ENCODE results near the gene PCSK4. TPM values are rescaled to one million over a fixed set of nuclear protein-coding genes. Genes with fewer than 3 reads are reported as not detected.

PCSK4 gene
- total and polyA plus RNA-seq, 2 of the 13 experiments (the other 11 are each of a cell fraction or from before 2014, with no cell fraction given): 2.0 to 2.7 TPM

GRCh38 chr19:1496714-1497577 lies 6.8 kb upstream of the PCSK4 start:
- no peaks in the 10 kb centered on the region for H3K27me3 ChIP-seq (ENCODE audit: control insufficient read depth in 1 of 2, insufficient read depth in 2 of 2, low read length in 2 of 2)
- in situ Hi-C loops (cut with HindIII; ENCODE audit: extremely low pct_ligation_motif_present, low pct_unique_long_range_greater_than_20kb): no loop called here
- peaks cover 59% of the 10 kb centered on the region for H3K4me1 ChIP-seq (ENCODE audit: insufficient read depth, low read length)
- FAIRE-seq: no peak
- 91% methylated on average over 16 of the region's 39 CpGs for WGBS (ENCODE audit: low lambda C conversion rate)
- H3K9me3 ChIP-seq (ENCODE audit: low read length): no peaks in the 10 kb centered on the region
- POLR2A ChIA-PET: no interaction called here
- DNase-seq (ENCODE audit: low spot score): no peak
- peaks cover under 1% of the 10 kb centered on the region for H3K79me2 ChIP-seq (ENCODE audit: insufficient read depth, low read length)
- H3K27ac ChIP-seq (ENCODE audit: extremely low read length, insufficient read depth, low read length): no peak overlapping the region
- no peak overlapping the region for H3K4me2 ChIP-seq (ENCODE audit: low read depth, low read length)
- no peak overlapping the region for H2AFZ ChIP-seq (ENCODE audit: low read length)
- CTCF ChIA-PET (ENCODE audit: low intra/inter-chr PET ratio, low total read pairs): no interaction called here
- H3K4me3 ChIP-seq (replicated peaks in 1 of 3; ENCODE audit: insufficient read depth in 1 of 3, low read depth in 2 of 3, low read length in 3 of 3): no peak overlapping the region
- no TSS peak for BruUV-seq (replicated peaks)
- no peak for ATAC-seq
- H4K20me1 ChIP-seq (ENCODE audit: insufficient read depth, low read length): no peaks in the 10 kb centered on the region
- H3K36me3 ChIP-seq (replicated peaks in 1 of 2; ENCODE audit: control insufficient read depth in 1 of 2, insufficient read depth in 2 of 2, low read length in 2 of 2): no peaks in the 10 kb centered on the region
- intact Hi-C loops (cut with micrococcal nuclease; ENCODE audit: unreplicated experiment): no loop called here
- H3K9ac ChIP-seq (ENCODE audit: insufficient read depth, low read depth, low read length): no peak overlapping the region
- no peak for TF ChIP-seq ZNF83 (CRISPR knock-in tag; IDR thresholded peaks at IDR 0.05; ENCODE audit: borderline replicate concordance)
- TF ChIP-seq, protein P1, sequence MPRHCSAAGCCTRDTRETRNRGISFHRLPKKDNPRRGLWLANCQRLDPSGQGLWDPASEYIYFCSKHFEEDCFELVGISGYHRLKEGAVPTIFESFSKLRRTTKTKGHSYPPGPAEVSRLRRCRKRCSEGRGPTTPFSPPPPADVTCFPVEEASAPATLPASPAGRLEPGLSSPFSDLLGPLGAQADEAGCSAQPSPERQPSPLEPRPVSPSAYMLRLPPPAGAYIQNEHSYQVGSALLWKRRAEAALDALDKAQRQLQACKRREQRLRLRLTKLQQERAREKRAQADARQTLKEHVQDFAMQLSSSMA (CRISPR knock-in tag; IDR thresholded peaks at IDR 0.05): no peak
- TF ChIP-seq, protein P2, sequence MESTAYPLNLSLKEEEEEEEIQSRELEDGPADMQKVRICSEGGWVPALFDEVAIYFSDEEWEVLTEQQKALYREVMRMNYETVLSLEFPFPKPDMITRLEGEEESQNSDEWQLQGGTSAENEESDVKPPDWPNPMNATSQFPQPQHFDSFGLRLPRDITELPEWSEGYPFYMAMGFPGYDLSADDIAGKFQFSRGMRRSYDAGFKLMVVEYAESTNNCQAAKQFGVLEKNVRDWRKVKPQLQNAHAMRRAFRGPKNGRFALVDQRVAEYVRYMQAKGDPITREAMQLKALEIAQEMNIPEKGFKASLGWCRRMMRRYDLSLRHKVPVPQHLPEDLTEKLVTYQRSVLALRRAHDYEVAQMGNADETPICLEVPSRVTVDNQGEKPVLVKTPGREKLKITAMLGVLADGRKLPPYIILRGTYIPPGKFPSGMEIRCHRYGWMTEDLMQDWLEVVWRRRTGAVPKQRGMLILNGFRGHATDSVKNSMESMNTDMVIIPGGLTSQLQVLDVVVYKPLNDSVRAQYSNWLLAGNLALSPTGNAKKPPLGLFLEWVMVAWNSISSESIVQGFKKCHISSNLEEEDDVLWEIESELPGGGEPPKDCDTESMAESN (CRISPR knock-in tag; conservative IDR thresholded peaks at IDR 0.05): no peak
- TF ChIP-seq, protein P3, sequence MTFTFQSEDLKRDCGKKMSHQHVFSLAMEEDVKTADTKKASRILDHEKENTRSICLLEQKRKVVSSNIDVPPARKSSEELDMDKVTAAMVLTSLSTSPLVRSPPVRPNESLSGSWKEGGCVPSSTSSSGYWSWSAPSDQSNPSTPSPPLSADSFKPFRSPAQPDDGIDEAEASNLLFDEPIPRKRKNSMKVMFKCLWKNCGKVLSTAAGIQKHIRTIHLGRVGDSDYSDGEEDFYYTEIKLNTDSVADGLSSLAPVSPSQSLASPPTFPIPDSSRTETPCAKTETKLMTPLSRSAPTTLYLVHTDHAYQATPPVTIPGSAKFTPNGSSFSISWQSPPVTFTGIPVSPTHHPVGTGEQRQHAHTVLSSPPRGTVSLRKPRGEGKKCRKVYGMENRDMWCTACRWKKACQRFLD (CRISPR knock-in tag; IDR thresholded peaks at IDR 0.05; ENCODE audit: borderline replicate concordance): no peak
- TF ChIP-seq, protein P4, sequence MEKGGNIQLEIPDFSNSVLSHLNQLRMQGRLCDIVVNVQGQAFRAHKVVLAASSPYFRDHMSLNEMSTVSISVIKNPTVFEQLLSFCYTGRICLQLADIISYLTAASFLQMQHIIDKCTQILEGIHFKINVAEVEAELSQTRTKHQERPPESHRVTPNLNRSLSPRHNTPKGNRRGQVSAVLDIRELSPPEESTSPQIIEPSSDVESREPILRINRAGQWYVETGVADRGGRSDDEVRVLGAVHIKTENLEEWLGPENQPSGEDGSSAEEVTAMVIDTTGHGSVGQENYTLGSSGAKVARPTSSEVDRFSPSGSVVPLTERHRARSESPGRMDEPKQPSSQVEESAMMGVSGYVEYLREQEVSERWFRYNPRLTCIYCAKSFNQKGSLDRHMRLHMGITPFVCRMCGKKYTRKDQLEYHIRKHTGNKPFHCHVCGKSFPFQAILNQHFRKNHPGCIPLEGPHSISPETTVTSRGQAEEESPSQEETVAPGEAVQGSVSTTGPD (CRISPR knock-in tag; IDR thresholded peaks at IDR 0.05): no peak
- no peak for TF ChIP-seq AHDC1 (CRISPR knock-in tag; IDR thresholded peaks at IDR 0.05; ENCODE audit: borderline replicate concordance)
- no peak for TF ChIP-seq KMT2A (CRISPR knock-in tag; IDR thresholded peaks at IDR 0.05)
- TF ChIP-seq ZKSCAN1 (IDR thresholded peaks at IDR 0.05; ENCODE audit: low read length): no peak
- TF ChIP-seq SIX4 (CRISPR knock-in tag; IDR thresholded peaks at IDR 0.05): no peak
- TF ChIP-seq JARID2 (CRISPR knock-in tag; IDR thresholded peaks at IDR 0.05; ENCODE audit: insufficient replicate concordance): no peak
- TF ChIP-seq FOXA3 (CRISPR knock-in tag; IDR thresholded peaks at IDR 0.05): no peak
- TF ChIP-seq NFIB (CRISPR knock-in tag; IDR thresholded peaks at IDR 0.05; ENCODE audit: borderline replicate concordance): no peak

All from HepG2 (cell line).